HCT116 (cell line): ENCODE measurements around the gene IQCF2. TPM values are rescaled to one million over a fixed set of nuclear protein-coding genes. Genes with fewer than 3 reads are reported as not detected.
A peak's percentile ranks its signal among the peaks of the same experiment; 100 is the strongest.

Experiments
- ATAC-seq: fragments of 200-7000 bp; cut with Tn5 transposase; 2 replicates; pipeline ENCODE4 v1.9.1; 2020; ENCODE audit warnings: mild to moderate bottlenecking, moderate library complexity
- BruUV-seq: library from RNA; stranded (reverse); fragments of 400-500 nt; replicated peaks from 2 replicates; lab custom pipeline; 2021; lab: Mats Ljungman, UMichigan
- CTCF ChIA-PET: fragments of 300-600 bp; sonication (Branson Sonifier 250); formaldehyde crosslinking; loops from one replicate; lab custom pipeline; 2021; ENCODE audit warnings: antibody characterized with exemption; lab: Charles Lee
- POLR2A ChIA-PET: fragments of 300-600, 350-600 bp; sonication (Branson Sonifier 250); formaldehyde crosslinking; loops from one replicate; lab custom pipeline; 2021; ENCODE audit warnings: antibody characterized with exemption; lab: Charles Lee
- RAD21 ChIA-PET, 2 experiments: fragments of 300-600 bp; sonication (Branson Sonifier 250); formaldehyde crosslinking; loops; one replicate each; lab custom pipeline; 2023; ENCODE audit warnings: low total read pairs in 2 of 2; ENCODE audit not compliant: uncharacterized antibody in 2 of 2, unreplicated experiment in 2 of 2, low non-redundant PET in 1 of 2; lab: Charles Lee
- DNase-seq: peaks from one replicate; pipeline ENCODE4 v3.0.0-alpha.2; 2010; ENCODE audit warnings: low read depth, low spot score
- H2AFZ ChIP-seq: fragments of 200-600 bp; shearing (Covaris generic), sonication (generic); 2 replicates; pipeline ENCODE4 v1.6.1; 2017; ENCODE audit warnings: low read depth, mixed run types, mixed read lengths, antibody characterized with exemption, low read length; ENCODE audit not compliant: poor library complexity, severe bottlenecking
- H3K27ac ChIP-seq: 2 replicates; pipeline ENCODE4 v1.5.1; 2012; ENCODE audit warnings: low read depth, low read length
- H3K27me3 ChIP-seq: fragments of 200-600 bp; sonication (generic); 2 replicates; pipeline ENCODE4 v1.6.1; 2016; ENCODE audit warnings: mixed run types, low read length, mixed read lengths; ENCODE audit not compliant: insufficient read depth
- H3K36me3 ChIP-seq, 2 experiments: fragments of 200-500 bp in 1 of 2; fragments of 200-600 bp in 1 of 2; sonication (Bioruptor generic) in 1 of 2; sonication (generic) in 1 of 2; 2 replicates each; pipeline versions ENCODE4 v1.5.1 to v1.6.1; 2014 to 2016; ENCODE audit warnings: low read length in 2 of 2, inconsistent platforms in 1 of 2, mixed read lengths in 1 of 2, mixed run types in 1 of 2; ENCODE audit not compliant: insufficient read depth in 2 of 2, control insufficient read depth in 1 of 2
- H3K4me1 ChIP-seq, 2 experiments: fragments of 200-600 bp in 1 of 2; sonication (generic) in 1 of 2; 2 replicates each; pipeline versions ENCODE4 v1.5.1 to v1.6.1; 2012 to 2017; ENCODE audit warnings: low read length in 2 of 2, inconsistent platforms in 1 of 2, mild to moderate bottlenecking in 1 of 2, mixed read lengths in 1 of 2, mixed run types in 1 of 2, moderate library complexity in 1 of 2; ENCODE audit not compliant: insufficient read depth in 2 of 2, control insufficient read depth in 1 of 2
- H3K4me2 ChIP-seq: fragments of 200-600 bp; sonication (generic); 2 replicates; pipeline ENCODE4 v1.6.1; 2017; ENCODE audit warnings: mixed run types, low read length, mixed read lengths
- H3K4me3 ChIP-seq, 2 experiments: fragments of 200-600 bp in 1 of 2; sonication (generic) in 1 of 2; replicated peaks in 1 of 2; 2 replicates each; pipeline ENCODE4 v1.5.1; 2011 to 2016; ENCODE audit warnings: low read length in 2 of 2, control low read depth in 1 of 2, low read depth in 1 of 2, mild to moderate bottlenecking in 1 of 2, mixed read lengths in 1 of 2, mixed run types in 1 of 2
- H3K79me2 ChIP-seq: fragments of 200-600 bp; sonication (generic); 2 replicates; pipeline ENCODE4 v1.6.1; 2017; ENCODE audit warnings: mild to moderate bottlenecking, mixed run types, low read length, moderate library complexity, mixed read lengths; ENCODE audit not compliant: insufficient read depth
- H3K9ac ChIP-seq: fragments of 200-600 bp; sonication (generic); 2 replicates; pipeline ENCODE4 v1.6.1; 2016; ENCODE audit warnings: low read length, mixed read lengths
- H3K9me2 ChIP-seq: fragments of 200-600 bp; sonication (generic), shearing (Covaris generic); 2 replicates; pipeline ENCODE4 v1.6.1; 2017; ENCODE audit warnings: mixed run types, mild to moderate bottlenecking, moderate library complexity; ENCODE audit not compliant: insufficient read depth
- H3K9me3 ChIP-seq, 2 experiments: fragments of 200-500 bp in 1 of 2; fragments of 200-600 bp in 1 of 2; sonication (Bioruptor generic) in 1 of 2; sonication (generic) in 1 of 2; 2 replicates each; pipeline ENCODE4 v1.6.1; 2014 to 2017; ENCODE audit warnings: low read length in 2 of 2, mixed read lengths in 2 of 2, inconsistent platforms in 1 of 2, low read depth in 1 of 2, mild to moderate bottlenecking in 1 of 2, mixed run types in 1 of 2, moderate library complexity in 1 of 2; ENCODE audit not compliant: control insufficient read depth in 1 of 2, insufficient read depth in 1 of 2
- H4K20me1 ChIP-seq: fragments of 200-600 bp; sonication (generic), shearing (Covaris generic); 2 replicates; pipeline ENCODE4 v1.6.1; 2017; ENCODE audit warnings: mixed run types, mild to moderate bottlenecking, moderate library complexity; ENCODE audit not compliant: insufficient read depth
- CTCF ChIP-seq, 3 experiments: fragments of 200-600 bp in 1 of 3; sonication (generic) in 1 of 3; IDR thresholded peaks in 2 of 3; conservative IDR thresholded peaks in 1 of 3; 2 replicates each; pipeline ENCODE4 v1.5.1; 2012 to 2017; ENCODE audit warnings: low read depth in 2 of 3, low read length in 2 of 3, antibody characterized with exemption in 1 of 3, borderline replicate concordance in 1 of 3, control low read depth in 1 of 3, mild to moderate bottlenecking in 1 of 3, mixed read lengths in 1 of 3, mixed run types in 1 of 3, moderate library complexity in 1 of 3; ENCODE audit not compliant: insufficient read depth in 1 of 3
- ZBTB33 ChIP-seq: IDR thresholded peaks from 2 replicates; pipeline ENCODE4 v1.6.1; 2011; ENCODE audit warnings: mild to moderate bottlenecking, low read length, moderate library complexity; ENCODE audit not compliant: insufficient replicate concordance; ENCODE audit errors: extremely low read depth
- intact Hi-C: fragments of 100-400 bp; cut with micrococcal nuclease; formaldehyde crosslinking; loops from 2 replicates; pipeline ENCODE4 v1.10.0; 2022
- total RNA-seq: library from RNA; stranded (reverse); gene quantifications from one replicate; pipeline ENCODE4 v1.2.1, GENCODE V29; 2021; ENCODE audit not compliant: unreplicated experiment

The IQCF2 gene
- total RNA-seq, 1 experiment from 2014 or later, result not detected

- ATAC-seq, result peak; percentile 80
- Histone ChIP-seq H3K9me3 (no peaks in the 10 kb centered on the region), H3K27ac (no peak overlapping the region), H4K20me1 (no peaks in the 10 kb centered on the region), H3K4me1 (peaks cover 0 to 17% of the 10 kb centered on the region in 2 experiments; a peak in 2 of 4 replicates), H3K27me3 (no peaks in the 10 kb centered on the region), H3K4me2 (no peak overlapping the region), H3K9ac (no peak overlapping the region), H2AFZ (no peak overlapping the region), H3K36me3 (no peaks in the 10 kb centered on the region), H3K9me2 (no peaks in the 10 kb centered on the region), H3K4me3 (no peak overlapping the region), H3K79me2 (no peaks in the 10 kb centered on the region)
- BruUV-seq, result no TSS peak
- ChIA-PET RAD21 (no interaction called here), CTCF (interaction anchor here (0.7 to 2.2 kb wide), 13 partner anchors 9 to 101 kb away, joined by 3 to 8 read pairs (median 4); no protein-coding TSS in a partner anchor), POLR2A (no interaction called here)
- intact Hi-C loops, result no loop called here
- DNase-seq, result peak; percentile 15
- TF ChIP-seq ZBTB33 (no peak), CTCF (IDR thresholded peaks at IDR 0.05 in 2 of 3, conservative IDR thresholded peaks at IDR 0.05 in 1 of 3; ENCODE audit: borderline replicate concordance in 1 of 3, insufficient read depth in 1 of 3, low read depth in 2 of 3, low read length in 2 of 3) (peak in 2 of 3 experiments; percentile 69 to 72; a peak in 4 of 6 replicates)
Observed at GRCh38 chr3:51819709-51820406, 41.6 kb upstream of the IQCF2 start.
